ENCODE data around the gene R3HCC1L. TPM values are rescaled to one million over a fixed set of nuclear protein-coding genes. Genes with fewer than 3 reads are reported as not detected.
A peak's percentile ranks its signal among the peaks of the same experiment; 100 is the strongest.

R3HCC1L gene
- total and polyA plus RNA-seq, 2 donors (not counting 1 experiment from before 2014, with no cell fraction given) = 11.6 to 25.1 TPM

DNA sequence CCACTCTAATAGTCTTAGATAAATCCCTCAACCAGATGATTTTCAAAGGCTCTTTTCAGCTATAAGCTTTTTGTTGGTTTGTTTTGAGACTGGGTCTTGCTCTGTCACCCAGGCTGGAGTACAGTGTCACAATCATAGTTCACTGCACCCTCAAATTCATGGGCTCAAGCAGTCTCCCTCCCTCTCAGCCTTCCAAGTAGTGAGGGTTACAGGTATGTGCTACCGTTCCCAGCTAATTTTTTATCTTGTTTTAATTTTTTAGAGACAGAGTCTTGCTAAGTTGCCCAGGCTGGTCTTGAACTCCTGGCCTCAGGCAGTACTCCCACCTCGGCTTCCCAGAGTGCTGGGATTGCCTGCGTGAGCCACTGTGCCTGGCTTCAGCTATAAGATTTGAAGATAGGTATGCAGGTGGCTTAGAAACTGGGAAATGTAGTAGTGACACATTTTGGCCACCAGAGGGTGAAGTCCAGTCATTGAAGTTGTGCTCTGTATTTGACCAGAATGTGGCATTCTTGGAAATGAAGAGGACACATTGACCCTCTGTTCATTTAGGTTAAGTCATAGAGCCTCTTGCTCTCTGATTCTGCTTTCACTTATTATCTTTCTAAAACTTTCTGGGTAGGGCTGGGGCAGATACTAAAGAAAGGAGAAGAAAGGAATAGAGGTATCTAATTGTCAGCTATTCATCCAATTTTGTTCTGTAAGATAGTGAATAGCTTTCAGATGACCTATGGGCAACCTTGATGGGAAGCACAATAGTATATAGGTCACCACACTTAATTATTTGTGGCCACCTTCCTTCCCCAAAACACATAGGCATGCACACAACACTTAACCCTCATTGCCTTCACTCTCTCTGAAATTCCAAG is 36.0 kb downstream of the R3HCC1L start:
- peaks cover 33% of the 10 kb centered on the region for H3K4me1 Mint-ChIP-seq
- H3K9me3 Mint-ChIP-seq (ENCODE audit: insufficient read depth) = no peaks in the 10 kb centered on the region
- no peaks in the 10 kb centered on the region for H3K27me3 Mint-ChIP-seq
- POLR2A ChIA-PET = no interaction called here
- 62% methylated on average over 3 of the region's 3 CpGs for WGBS (ENCODE audit: insufficient coverage)
- CTCF ChIA-PET = interaction anchor here (0.7 to 3.3 kb wide), 12 partner anchors 9 to 297 kb away, joined by 3 to 11 read pairs (median 4); partner anchors contain the start of gene R3HCC1L
- peaks cover 27% of the 10 kb centered on the region for H4K20me1 ChIP-seq (ENCODE audit: control insufficient read depth, insufficient read depth, low read length, poor library complexity, severe bottlenecking)
- H3K27me3 ChIP-seq (replicated peaks in 1 of 4; ENCODE audit: control extremely low read depth in 1 of 4, control insufficient read depth in 3 of 4, insufficient read depth in 4 of 4, low read length in 3 of 4) = no peaks in the 10 kb centered on the region
- no peak overlapping the region for H3K27ac ChIP-seq (ENCODE audit: low read length in 2 of 2)
- TF ChIP-seq EZH2 (IDR thresholded peaks at IDR 0.05; ENCODE audit: borderline replicate concordance, insufficient read depth, low read depth, low read length, poor library complexity, severe bottlenecking) = no peak
- TF ChIP-seq, protein P1, sequence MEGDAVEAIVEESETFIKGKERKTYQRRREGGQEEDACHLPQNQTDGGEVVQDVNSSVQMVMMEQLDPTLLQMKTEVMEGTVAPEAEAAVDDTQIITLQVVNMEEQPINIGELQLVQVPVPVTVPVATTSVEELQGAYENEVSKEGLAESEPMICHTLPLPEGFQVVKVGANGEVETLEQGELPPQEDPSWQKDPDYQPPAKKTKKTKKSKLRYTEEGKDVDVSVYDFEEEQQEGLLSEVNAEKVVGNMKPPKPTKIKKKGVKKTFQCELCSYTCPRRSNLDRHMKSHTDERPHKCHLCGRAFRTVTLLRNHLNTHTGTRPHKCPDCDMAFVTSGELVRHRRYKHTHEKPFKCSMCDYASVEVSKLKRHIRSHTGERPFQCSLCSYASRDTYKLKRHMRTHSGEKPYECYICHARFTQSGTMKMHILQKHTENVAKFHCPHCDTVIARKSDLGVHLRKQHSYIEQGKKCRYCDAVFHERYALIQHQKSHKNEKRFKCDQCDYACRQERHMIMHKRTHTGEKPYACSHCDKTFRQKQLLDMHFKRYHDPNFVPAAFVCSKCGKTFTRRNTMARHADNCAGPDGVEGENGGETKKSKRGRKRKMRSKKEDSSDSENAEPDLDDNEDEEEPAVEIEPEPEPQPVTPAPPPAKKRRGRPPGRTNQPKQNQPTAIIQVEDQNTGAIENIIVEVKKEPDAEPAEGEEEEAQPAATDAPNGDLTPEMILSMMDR (IDR thresholded peaks at IDR 0.05) = peak; percentile 91
- no peak overlapping the region for H3K4me3 ChIP-seq (ENCODE audit: control extremely low read depth in 1 of 5, extremely low read depth in 1 of 5, insufficient read depth in 1 of 5, low read depth in 2 of 5, low read length in 4 of 5)
- H3K4me1 ChIP-seq (ENCODE audit: control insufficient read depth in 2 of 2, insufficient read depth in 2 of 2, low read length in 2 of 2) = peaks cover 23 to 25% of the 10 kb centered on the region in 2 donors
- no peak overlapping the region for H3K4me3 Mint-ChIP-seq
- DNase-seq = peak; percentile 59
- intact Hi-C loops (cut with micrococcal nuclease) = loop anchor here (2.0 kb wide), 1 partner anchor 138 kb away; no protein-coding TSS in a partner anchor
- no peaks in the 10 kb centered on the region for H3K9me3 ChIP-seq (ENCODE audit: control extremely low read depth in 1 of 3, control insufficient read depth in 2 of 3, insufficient read depth in 1 of 3, low read length in 2 of 3)
- H3K79me2 ChIP-seq (ENCODE audit: control insufficient read depth, insufficient read depth, low read length) = peaks cover 44% of the 10 kb centered on the region
- H3K4me2 ChIP-seq (replicated peaks; ENCODE audit: low read depth, low read length, poor library complexity, severe bottlenecking) = no peak overlapping the region
- ATAC-seq (ENCODE audit: low read depth) = peak; percentile 33
- no peak overlapping the region for H2AFZ ChIP-seq (ENCODE audit: insufficient read depth, low read depth, low read length, poor library complexity, severe bottlenecking)
- no peak overlapping the region for H3K27ac Mint-ChIP-seq
- no peak overlapping the region for H3K9ac ChIP-seq (ENCODE audit: low read length)
- H3K36me3 ChIP-seq (replicated peaks in 1 of 2; ENCODE audit: control extremely low read depth in 1 of 2, control insufficient read depth in 1 of 2, extremely low read depth in 1 of 2, insufficient read depth in 2 of 2, low read length in 1 of 2) = peaks cover 13% of the 10 kb centered on the region in 2 experiments

DNA sequence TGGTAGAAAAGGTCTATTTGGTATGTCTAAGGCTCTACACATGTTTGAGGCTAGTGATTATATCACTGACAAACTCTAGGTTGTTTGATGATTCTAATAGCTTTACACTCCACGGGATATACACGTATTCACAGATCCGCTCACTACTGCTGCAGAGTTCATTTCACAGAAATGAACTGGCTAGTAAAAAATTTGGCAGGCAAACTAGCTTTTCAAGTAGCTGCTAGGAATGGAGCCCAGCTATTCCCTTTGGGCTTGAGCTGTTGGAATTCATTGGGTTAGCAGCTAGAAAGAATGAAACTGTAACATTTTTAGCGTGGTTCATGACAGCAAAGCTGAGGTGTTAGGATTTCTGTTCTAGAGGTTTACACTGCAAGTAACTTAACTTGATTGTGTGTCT is 37.6 kb downstream of the R3HCC1L start:
- intact Hi-C loops (cut with micrococcal nuclease) = no loop called here
- WGBS (ENCODE audit: insufficient coverage) = 100% methylated on average over 2 of the region's 4 CpGs
- Mint-ChIP-seq H3K4me3 (no peak overlapping the region), H3K27me3 (no peaks in the 10 kb centered on the region), H3K27ac (no peak overlapping the region), H3K9me3 (ENCODE audit: insufficient read depth) (no peaks in the 10 kb centered on the region), H3K4me1 (peaks cover 35% of the 10 kb centered on the region)
- DNase-seq = no peak
- no peak overlapping the region for H3K4me3 ChIP-seq (ENCODE audit: control extremely low read depth in 1 of 5, extremely low read depth in 1 of 5, insufficient read depth in 1 of 5, low read depth in 2 of 5, low read length in 4 of 5)
- H3K4me2 ChIP-seq (replicated peaks; ENCODE audit: low read depth, low read length, poor library complexity, severe bottlenecking) = no peak overlapping the region
- POLR2A ChIA-PET = interaction anchor here (0.6 kb wide), 1 partner anchor 55 kb away, joined by 5 read pairs; no protein-coding TSS in a partner anchor
- H3K36me3 ChIP-seq (replicated peaks in 1 of 2; ENCODE audit: control extremely low read depth in 1 of 2, control insufficient read depth in 1 of 2, extremely low read depth in 1 of 2, insufficient read depth in 2 of 2, low read length in 1 of 2) = peaks cover 11 to 18% of the 10 kb centered on the region in 2 experiments
- H2AFZ ChIP-seq (ENCODE audit: insufficient read depth, low read depth, low read length, poor library complexity, severe bottlenecking) = no peak overlapping the region
- ATAC-seq (ENCODE audit: low read depth) = no peak
- no peaks in the 10 kb centered on the region for H3K27me3 ChIP-seq (replicated peaks in 1 of 4; ENCODE audit: control extremely low read depth in 1 of 4, control insufficient read depth in 3 of 4, insufficient read depth in 4 of 4, low read length in 3 of 4)
- H3K4me1 ChIP-seq (ENCODE audit: control insufficient read depth in 2 of 2, insufficient read depth in 2 of 2, low read length in 2 of 2) = peaks cover 23% of the 10 kb centered on the region in 2 donors
- no peak overlapping the region for H3K27ac ChIP-seq (ENCODE audit: low read length in 2 of 2)
- H3K9me3 ChIP-seq (ENCODE audit: control extremely low read depth in 1 of 3, control insufficient read depth in 2 of 3, insufficient read depth in 1 of 3, low read length in 2 of 3) = no peaks in the 10 kb centered on the region
- no peak for TF ChIP-seq EZH2 (IDR thresholded peaks at IDR 0.05; ENCODE audit: borderline replicate concordance, insufficient read depth, low read depth, low read length, poor library complexity, severe bottlenecking)
- TF ChIP-seq, protein P1 (IDR thresholded peaks at IDR 0.05) = no peak
- H3K79me2 ChIP-seq (ENCODE audit: control insufficient read depth, insufficient read depth, low read length) = peaks cover 47% of the 10 kb centered on the region
- no peak overlapping the region for H3K9ac ChIP-seq (ENCODE audit: low read length)
- CTCF ChIA-PET = interaction anchor here (1.8 to 3.3 kb wide), 4 partner anchors 10 to 137 kb away, joined by 5 to 11 read pairs (median 9); no protein-coding TSS in a partner anchor
- peaks cover 27% of the 10 kb centered on the region for H4K20me1 ChIP-seq (ENCODE audit: control insufficient read depth, insufficient read depth, low read length, poor library complexity, severe bottlenecking)
